ENCODE results near the gene PRXL2A. TPM values are rescaled to one million over a fixed set of nuclear protein-coding genes. Genes with fewer than 3 reads are reported as not detected.
A peak's percentile ranks its signal among the peaks of the same experiment; 100 is the strongest.

PRXL2A gene
- total and polyA plus RNA-seq, 2 experiments from 2014 or later, result 31.8 to 51.7 TPM

GRCh38 chr10:80407812-80408241, 524 bp upstream of the PRXL2A start:
- no peaks in the 10 kb centered on the region for H3K36me3 ChIP-seq (ENCODE audit: insufficient read depth)
- H3K4me3 ChIP-seq, result peak overlapping the region; percentile 83
- 0 out of 2 replicates have a peak, but pooled peaks cover 5% of the 10 kb centered on the region for H3F3A ChIP-seq (replicated peaks; ENCODE audit: low read depth)
- H3K4me3 Mint-ChIP-seq, result peak overlapping the region; percentile 84
- H3K36me3 Mint-ChIP-seq (ENCODE audit: low read depth), result peaks cover 4% of the 10 kb centered on the region; the same call in 1 of the 3 replicates
- no peak overlapping the region for H3K27ac ChIP-seq (ENCODE audit: low read depth)
- peaks cover 20% of the 10 kb centered on the region; the same call in 1 of the 2 replicates for H3K4me1 ChIP-seq (ENCODE audit: insufficient read depth)
- peak; percentile 52 for ATAC-seq
- peaks cover 15% of the 10 kb centered on the region for H3K27me3 Mint-ChIP-seq (ENCODE audit: insufficient read depth, low read depth, poor library complexity)
- H3K4me1 Mint-ChIP-seq, result peaks cover 32% of the 10 kb centered on the region
- H3K79me2 ChIP-seq (replicated peaks; ENCODE audit: insufficient read depth), result peaks cover 9% of the 10 kb centered on the region; the same call in 1 of the 2 replicates
- H3K27me3 ChIP-seq (ENCODE audit: insufficient read depth), result peaks cover 29% of the 10 kb centered on the region
- DNase-seq (ENCODE audit: low spot score), result peak; percentile 47
- H3K27ac Mint-ChIP-seq, result no peak overlapping the region
- TF ChIP-seq CTCF (conservative IDR thresholded peaks at IDR 0.05; ENCODE audit: low read depth in 2 of 2) (no peak), ETS1 (IDR thresholded peaks at IDR 0.05) (no peak), CREB1 (CRISPR knock-in tag; IDR thresholded peaks at IDR 0.05; ENCODE audit: low read depth) (no peak), NANOG (IDR thresholded peaks at IDR 0.05; ENCODE audit: borderline replicate concordance) (no peak), REST (IDR thresholded peaks at IDR 0.05; ENCODE audit: unreplicated experiment) (no peak), ZNF462 (CRISPR knock-in tag; IDR thresholded peaks at IDR 0.05) (no peak)
- peak overlapping the region; percentile 95 for H3K4me2 ChIP-seq
- no peaks in the 10 kb centered on the region for H3K9me3 Mint-ChIP-seq
- no peaks in the 10 kb centered on the region for H3K9me2 ChIP-seq (ENCODE audit: insufficient read depth)
- H4K20me1 ChIP-seq (replicated peaks; ENCODE audit: insufficient read depth), result peaks cover 4% of the 10 kb centered on the region; the same call in 1 of the 2 replicates
- peak overlapping the region; percentile 99 for H2AFZ ChIP-seq

Measured in GM23338 (cell line).